Ishikawa (cell line): Measurements from ENCODE around the gene TMEM255B.

Experiments used
- EP300 ChIP-seq: IDR thresholded peaks from 2 replicates; pipeline ENCODE4 v1.6.1; 2012; ENCODE audit warnings: borderline replicate concordance
- MAX ChIP-seq: IDR thresholded peaks from 2 replicates; pipeline ENCODE4 v1.6.1; 2012

- TF ChIP-seq MAX (no peak), EP300 (no peak)
These were observed 38.1 kb downstream of the TMEM255B start for GRCh38 chr13:113796964-113797676.
